WERI-Rb-1 (cell line): Measurements from ENCODE around the gene CEP95.

Source experiments
- DNase-seq: peaks from one replicate; pipeline ENCODE4 v3.0.0-alpha.2; 2020
- H3K27ac ChIP-seq: fragments of 250-450 bp; sonication (Bioruptor Pico); 2 replicates; pipeline ENCODE4 v1.5.1; 2020; ENCODE audit warnings: mild to moderate bottlenecking, moderate library complexity
- H3K27me3 ChIP-seq: fragments of 250-450 bp; sonication (Bioruptor Pico); 2 replicates; pipeline ENCODE4 v1.5.1; 2021; ENCODE audit warnings: mild to moderate bottlenecking, low read depth, moderate library complexity; ENCODE audit not compliant: insufficient read depth, severe bottlenecking
- H3K36me3 ChIP-seq: fragments of 250-450 bp; sonication (Bioruptor Pico); 2 replicates; pipeline ENCODE4 v1.5.1; 2020; ENCODE audit warnings: mild to moderate bottlenecking, moderate library complexity
- H3K4me3 ChIP-seq: 2 replicates; pipeline ENCODE4 v1.5.1; 2011; ENCODE audit warnings: low read depth, mild to moderate bottlenecking, control low read depth, low read length
- H3K9me3 ChIP-seq: fragments of 250-450 bp; sonication (Bioruptor Pico); 2 replicates; pipeline ENCODE4 v1.5.1; 2021; ENCODE audit warnings: mild to moderate bottlenecking, moderate library complexity; ENCODE audit not compliant: severe bottlenecking
- CTCF ChIP-seq: IDR thresholded peaks from 2 replicates; pipeline ENCODE4 v1.5.1; 2011; ENCODE audit warnings: low read depth, mild to moderate bottlenecking, control low read depth, inconsistent platforms, low read length

CEP95 gene

GRCh38 chr17:64585146-64585545, 78.4 kb downstream of the CEP95 start:
- no peaks in the 10 kb centered on the region for H3K27me3 ChIP-seq
- no peak for DNase-seq
- H3K4me3 ChIP-seq = no peak overlapping the region
- peaks cover 37% of the 10 kb centered on the region for H3K36me3 ChIP-seq
- no peak for TF ChIP-seq CTCF
- H3K27ac ChIP-seq = no peak overlapping the region
- no peaks in the 10 kb centered on the region for H3K9me3 ChIP-seq
